CD8-positive, alpha-beta memory T cell (primary cell): ENCODE measurements around the gene TAAR1. TPM values are rescaled to one million over a fixed set of nuclear protein-coding genes. Genes with fewer than 3 reads are reported as not detected.

Experiments
- CTCF ChIA-PET: fragments of 350-600 bp; sonication (Branson Sonifier 250); formaldehyde crosslinking; loops from one replicate; lab custom pipeline; 2021; ENCODE audit warnings: antibody characterized with exemption; lab: Charles Lee
- POLR2A ChIA-PET: fragments of 350-600 bp; sonication (Branson Sonifier 250); formaldehyde crosslinking; loops from one replicate; lab custom pipeline; 2021; ENCODE audit warnings: antibody characterized with exemption; lab: Charles Lee
- DNase-seq, 5 donors: peaks; one replicate each; pipeline versions ENCODE4 v3.0.0 to v3.0.0-alpha.2; 2020 to 2022; ENCODE audit warnings: mixed read lengths in 1 of 5
- H3K27ac ChIP-seq: one replicate; pipeline ENCODE4 v1.7.0; 2013; ENCODE audit warnings: low read depth, mild to moderate bottlenecking, low read length, moderate library complexity
- H3K27me3 ChIP-seq: 2 replicates; pipeline ENCODE4 v1.7.0; 2013; ENCODE audit warnings: low read length, mild to moderate bottlenecking; ENCODE audit not compliant: insufficient read depth, poor library complexity, severe bottlenecking
- H3K36me3 ChIP-seq: 2 replicates; pipeline ENCODE4 v1.7.0; 2013; ENCODE audit warnings: mild to moderate bottlenecking, low read length, moderate library complexity; ENCODE audit not compliant: insufficient read depth
- H3K4me1 ChIP-seq: 2 replicates; pipeline ENCODE4 v1.7.0; 2013; ENCODE audit warnings: mild to moderate bottlenecking, low read length, moderate library complexity; ENCODE audit not compliant: insufficient read depth
- H3K4me3 ChIP-seq: 2 replicates; pipeline ENCODE4 v1.7.0; 2013; ENCODE audit warnings: mild to moderate bottlenecking, low read length
- H3K9me3 ChIP-seq: 2 replicates; pipeline ENCODE4 v1.7.0; 2013; ENCODE audit warnings: mild to moderate bottlenecking, low read length
- H3K27ac Mint-ChIP-seq, 8 donors: one replicate each; pipeline ENCODE4 v1.8.0; 2020 to 2021; ENCODE audit warnings: mixed read lengths in 8 of 8, mild to moderate bottlenecking in 6 of 8, inconsistent platforms in 3 of 8, moderate library complexity in 3 of 8
- H3K27me3 Mint-ChIP-seq, 2 donors: one replicate each; pipeline ENCODE4 v1.8.0; 2020 to 2021; ENCODE audit warnings: mixed read lengths in 2 of 2, mild to moderate bottlenecking in 1 of 2, moderate library complexity in 1 of 2
- H3K36me3 Mint-ChIP-seq, 3 donors: one replicate each; pipeline ENCODE4 v1.8.0; 2020 to 2021; ENCODE audit warnings: mixed read lengths in 3 of 3, inconsistent platforms in 1 of 3, mild to moderate bottlenecking in 1 of 3
- H3K4me1 Mint-ChIP-seq, 3 donors: one replicate each; pipeline ENCODE4 v1.8.0; 2020 to 2021; ENCODE audit warnings: mixed read lengths in 3 of 3, inconsistent platforms in 1 of 3, mild to moderate bottlenecking in 1 of 3
- H3K4me3 Mint-ChIP-seq, 7 donors: one replicate each; pipeline ENCODE4 v1.8.0; 2020 to 2021; ENCODE audit warnings: mixed read lengths in 7 of 7, mild to moderate bottlenecking in 6 of 7, moderate library complexity in 4 of 7, inconsistent platforms in 2 of 7
- H3K9me3 Mint-ChIP-seq, 5 donors: one replicate each; pipeline ENCODE4 v1.8.0; 2020 to 2022; ENCODE audit warnings: mixed read lengths in 5 of 5, mild to moderate bottlenecking in 3 of 5, moderate library complexity in 2 of 5, inconsistent platforms in 1 of 5
- polyA plus RNA-seq: library from polyadenylated mRNA; unstranded; fragments of 300-500 nt; fragmentation: Illumina TruSeq; gene quantifications from one replicate; pipeline ENCODE4 v1.2.3, GENCODE V29; 2021
- total RNA-seq, 2 experiments: library from RNA; stranded (reverse); gene quantifications; one replicate each; pipeline ENCODE4 v1.2.3, GENCODE V29; 2021

Gene TAAR1
- total and polyA plus RNA-seq, 3 experiments from 2014 or later, result not detected

DNA sequence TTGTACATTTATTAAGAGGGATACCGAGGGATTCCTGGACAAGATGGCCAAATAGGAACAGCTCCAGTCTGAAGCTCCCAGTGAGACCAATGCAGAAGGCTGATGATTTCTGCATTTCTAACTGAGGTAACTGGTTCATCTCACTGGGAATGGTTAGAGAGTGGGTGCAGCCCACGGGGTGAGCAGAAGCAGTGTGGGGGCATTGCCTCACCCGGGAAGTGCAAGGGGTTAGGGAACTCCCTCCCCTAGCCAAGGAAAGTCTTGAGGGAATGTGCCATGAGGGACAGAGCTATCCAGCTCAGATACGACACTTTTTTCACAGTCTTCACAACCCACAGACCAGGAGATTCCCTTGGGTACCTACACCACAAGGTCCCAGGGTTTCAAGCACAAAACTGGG, 24.2 kb downstream of the TAAR1 start:
- DNase-seq, result no peak
- ChIA-PET CTCF (no interaction called here), POLR2A (no interaction called here)
- Mint-ChIP-seq H3K36me3 (no peaks in the 10 kb centered on the region), H3K27ac (no peak overlapping the region), H3K4me1 (peaks cover 0 to 5% (median 0%) of the 10 kb centered on the region in 3 donors), H3K4me3 (no peak overlapping the region), H3K9me3 (peaks cover 0 to 8% (median 3%) of the 10 kb centered on the region in 5 donors), H3K27me3 (peaks cover 9 to 58% of the 10 kb centered on the region in 2 donors)
- Histone ChIP-seq H3K36me3 (no peaks in the 10 kb centered on the region), H3K4me3 (no peak overlapping the region), H3K4me1 (no peaks in the 10 kb centered on the region), H3K27me3 (no peaks in the 10 kb centered on the region), H3K27ac (no peak overlapping the region), H3K9me3 (no peaks in the 10 kb centered on the region)

DNA sequence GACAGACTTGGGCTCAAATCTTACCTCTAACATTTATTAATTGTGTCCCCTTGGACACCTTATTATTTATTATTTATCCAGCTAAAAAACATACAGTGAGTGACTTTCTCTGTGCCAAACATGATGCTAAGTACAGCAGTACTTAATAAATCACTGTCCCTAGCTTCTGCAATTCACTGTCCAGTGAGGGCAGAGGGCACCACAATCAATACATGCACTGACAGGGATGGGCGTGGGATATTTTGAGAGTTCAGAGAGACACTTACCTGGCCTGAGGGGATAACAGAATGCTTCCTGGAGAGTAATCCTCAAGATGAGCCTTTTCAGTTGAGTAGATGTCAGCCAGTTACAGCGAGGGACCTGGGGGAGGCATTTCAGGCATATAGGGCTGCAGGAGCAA, 25.6 kb downstream of the TAAR1 start:
- ChIA-PET POLR2A (no interaction called here), CTCF (no interaction called here)
- Mint-ChIP-seq H3K36me3 (no peaks in the 10 kb centered on the region), H3K9me3 (peaks cover 0 to 8% (median 1%) of the 10 kb centered on the region in 5 donors), H3K27ac (no peak overlapping the region), H3K27me3 (peaks cover 17 to 68% of the 10 kb centered on the region in 2 donors), H3K4me1 (no peaks in the 10 kb centered on the region), H3K4me3 (no peak overlapping the region)
- DNase-seq, result no peak
- no peaks in the 10 kb centered on the region for H3K4me1 ChIP-seq
- H3K4me3 ChIP-seq, result no peak overlapping the region
- H3K36me3 ChIP-seq, result no peaks in the 10 kb centered on the region
- no peaks in the 10 kb centered on the region for H3K9me3 ChIP-seq
- H3K27ac ChIP-seq, result no peak overlapping the region
- no peaks in the 10 kb centered on the region for H3K27me3 ChIP-seq

DNA sequence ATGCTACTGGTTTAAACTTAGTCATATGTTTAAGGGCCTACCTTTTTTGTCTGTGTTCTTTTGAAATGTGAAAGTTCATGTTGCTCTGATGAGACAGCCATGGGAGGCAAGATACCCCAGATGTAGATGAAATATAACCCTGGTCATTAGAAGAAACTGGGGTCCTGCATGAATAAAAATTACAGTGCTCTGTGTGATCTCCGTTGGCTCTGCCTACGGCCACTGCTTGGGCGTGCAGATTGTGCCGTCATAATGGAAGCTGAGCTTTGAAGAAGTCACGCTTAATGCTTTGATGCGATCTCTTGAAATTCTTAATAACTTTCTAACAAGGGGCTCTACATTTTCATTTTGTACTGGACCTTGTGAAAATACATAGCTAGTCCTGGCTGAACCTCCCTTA, 34.8 kb downstream of the TAAR1 start, which contains the start of gene TAAR2:
Gene TAAR2 (minus strand): TSS at position 101 of the 400 bp plus-strand sequence. CDS start 0 bp downstream, at position 101.
- Mint-ChIP-seq H3K4me3 (no peak within 1 kb of the TSS), H3K27ac (no peak within 1 kb of the TSS), H3K27me3 (peaks cover 17 to 49% of the 10 kb centered on the region in 2 donors), H3K36me3 (no peaks in the 10 kb centered on the region), H3K9me3 (peaks cover 0 to 4% (median 0%) of the 10 kb centered on the region in 5 donors), H3K4me1 (no peaks in the 10 kb centered on the region)
- no peak within 1 kb of the TSS for H3K4me3 ChIP-seq
- H3K36me3 ChIP-seq, result no peaks in the 10 kb centered on the region
- H3K9me3 ChIP-seq, result no peaks in the 10 kb centered on the region
- H3K27ac ChIP-seq, result no peak within 1 kb of the TSS
- ChIA-PET POLR2A (no interaction called here), CTCF (no interaction called here)
- H3K27me3 ChIP-seq, result no peaks in the 10 kb centered on the region
- DNase-seq, result no peak
- H3K4me1 ChIP-seq, result no peaks in the 10 kb centered on the region

DNA sequence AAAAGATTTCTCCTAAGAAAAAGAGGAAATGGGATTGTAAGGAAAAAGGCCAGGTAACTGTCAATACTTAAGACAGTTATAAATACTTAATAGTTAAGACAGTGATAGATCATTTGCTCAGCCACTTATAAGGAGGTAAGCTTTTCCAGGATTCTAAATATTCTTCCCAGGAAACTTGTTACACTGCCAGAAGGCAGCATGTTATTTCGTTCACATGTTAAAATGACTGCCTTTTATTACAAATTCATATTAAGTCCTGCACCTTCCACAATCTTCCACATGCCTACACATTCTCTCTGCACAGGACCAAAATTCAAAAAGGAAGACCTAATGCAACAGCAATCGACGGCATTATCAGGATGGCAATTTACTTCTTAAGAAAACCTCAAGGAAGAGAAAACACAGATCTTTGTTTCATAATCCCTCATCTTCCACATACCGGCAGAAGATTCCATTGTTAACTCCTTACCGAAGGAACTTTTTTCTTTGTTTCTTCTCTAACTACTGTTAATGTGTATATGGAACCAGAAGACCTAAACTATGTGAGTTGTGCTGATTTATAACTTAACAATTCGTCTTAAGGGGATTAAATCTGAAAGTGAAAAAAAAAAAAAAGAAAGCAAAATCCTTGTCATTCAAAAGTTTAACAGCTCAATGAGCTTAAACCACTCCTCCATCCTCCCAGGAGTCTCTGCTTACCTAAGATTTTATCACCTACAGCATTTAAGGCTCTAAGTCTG, 35.7 kb downstream of the TAAR1 start:
- Mint-ChIP-seq H3K36me3 (no peaks in the 10 kb centered on the region), H3K4me3 (no peak overlapping the region), H3K4me1 (no peaks in the 10 kb centered on the region), H3K27ac (no peak overlapping the region), H3K27me3 (peaks cover 15 to 40% of the 10 kb centered on the region in 2 donors), H3K9me3 (peaks cover 0 to 4% (median 0%) of the 10 kb centered on the region in 5 donors)
- no peak overlapping the region for H3K4me3 ChIP-seq
- no peaks in the 10 kb centered on the region for H3K4me1 ChIP-seq
- POLR2A ChIA-PET, result no interaction called here
- H3K27me3 ChIP-seq, result no peaks in the 10 kb centered on the region
- no peaks in the 10 kb centered on the region for H3K9me3 ChIP-seq
- H3K27ac ChIP-seq, result no peak overlapping the region
- no peaks in the 10 kb centered on the region for H3K36me3 ChIP-seq
- CTCF ChIA-PET, result no interaction called here
- no peak for DNase-seq

DNA sequence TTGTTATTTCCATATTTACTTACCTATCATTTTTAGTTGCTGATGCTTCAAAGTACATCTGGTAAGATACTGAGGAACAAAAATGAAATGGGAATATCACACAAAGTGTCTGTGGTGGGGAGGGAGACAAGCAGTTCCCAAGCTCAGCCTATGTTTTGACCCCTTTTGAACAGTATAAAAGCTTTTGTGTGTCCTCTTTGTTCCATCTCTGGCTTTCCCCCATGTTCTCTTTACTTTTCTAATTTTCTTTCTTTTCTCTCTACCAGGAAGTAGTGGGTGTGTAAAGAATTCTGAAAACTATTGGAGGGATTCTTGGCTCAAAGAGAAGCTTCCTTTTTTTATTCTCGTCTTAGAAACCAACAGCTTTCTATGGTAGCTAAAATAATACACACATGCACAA, 42.3 kb downstream of the TAAR1 start:
- Histone ChIP-seq H3K27me3 (no peaks in the 10 kb centered on the region), H3K36me3 (no peaks in the 10 kb centered on the region), H3K9me3 (no peaks in the 10 kb centered on the region), H3K4me1 (peaks cover 4% of the 10 kb centered on the region), H3K27ac (no peak overlapping the region), H3K4me3 (no peak overlapping the region)
- no peak overlapping the region for H3K4me3 Mint-ChIP-seq
- no peaks in the 10 kb centered on the region for H3K9me3 Mint-ChIP-seq
- H3K4me1 Mint-ChIP-seq, result peaks cover 16 to 22% (median 17%) of the 10 kb centered on the region in 3 donors
- H3K27me3 Mint-ChIP-seq, result peaks cover 3 to 8% of the 10 kb centered on the region in 2 donors
- no peak for DNase-seq
- CTCF ChIA-PET, result interaction anchor here (1.4 kb wide), 1 partner anchor 27 kb away, joined by 4 read pairs; the partner anchor contains the start of gene TAAR5
- POLR2A ChIA-PET, result no interaction called here
- H3K36me3 Mint-ChIP-seq, result no peaks in the 10 kb centered on the region
- H3K27ac Mint-ChIP-seq, result no peak overlapping the region

DNA sequence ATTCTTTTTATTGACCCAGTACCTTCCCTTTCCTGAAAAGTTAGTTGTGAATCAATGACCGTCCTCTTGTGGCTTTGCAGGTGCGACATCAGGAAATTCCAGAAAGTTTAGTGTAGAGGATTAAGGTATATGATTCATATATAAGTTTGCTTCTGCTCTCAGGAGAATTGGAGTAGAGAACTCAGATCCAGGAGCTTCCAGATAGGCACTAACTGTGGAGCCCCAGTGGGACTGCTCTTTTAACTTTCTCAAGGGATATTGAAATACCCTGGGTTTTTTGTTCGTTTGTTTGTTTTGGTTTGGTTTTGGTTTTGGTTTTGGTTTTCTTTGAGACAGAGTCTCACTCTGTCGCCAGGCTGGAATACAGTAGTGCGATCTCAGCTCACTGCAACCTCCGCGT, 44.4 kb downstream of the TAAR1 start:
- CTCF ChIA-PET, result no interaction called here
- Histone ChIP-seq H3K4me1 (peaks cover 4% of the 10 kb centered on the region), H3K27ac (no peak overlapping the region), H3K4me3 (no peak overlapping the region), H3K9me3 (no peaks in the 10 kb centered on the region), H3K36me3 (no peaks in the 10 kb centered on the region), H3K27me3 (no peaks in the 10 kb centered on the region)
- H3K27ac Mint-ChIP-seq, result peak overlapping the region in 5 of 8 donors; percentile 15 to 86 (median 35)
- POLR2A ChIA-PET, result no interaction called here
- H3K4me1 Mint-ChIP-seq, result peaks cover 16 to 22% (median 17%) of the 10 kb centered on the region in 3 donors
- H3K36me3 Mint-ChIP-seq, result no peaks in the 10 kb centered on the region
- DNase-seq, result no peak
- H3K27me3 Mint-ChIP-seq, result peaks cover 0 to 3% of the 10 kb centered on the region in 2 donors
- H3K9me3 Mint-ChIP-seq, result no peaks in the 10 kb centered on the region
- H3K4me3 Mint-ChIP-seq, result peak overlapping the region in 6 of 7 donors; percentile 69 to 79 (median 75)

DNA sequence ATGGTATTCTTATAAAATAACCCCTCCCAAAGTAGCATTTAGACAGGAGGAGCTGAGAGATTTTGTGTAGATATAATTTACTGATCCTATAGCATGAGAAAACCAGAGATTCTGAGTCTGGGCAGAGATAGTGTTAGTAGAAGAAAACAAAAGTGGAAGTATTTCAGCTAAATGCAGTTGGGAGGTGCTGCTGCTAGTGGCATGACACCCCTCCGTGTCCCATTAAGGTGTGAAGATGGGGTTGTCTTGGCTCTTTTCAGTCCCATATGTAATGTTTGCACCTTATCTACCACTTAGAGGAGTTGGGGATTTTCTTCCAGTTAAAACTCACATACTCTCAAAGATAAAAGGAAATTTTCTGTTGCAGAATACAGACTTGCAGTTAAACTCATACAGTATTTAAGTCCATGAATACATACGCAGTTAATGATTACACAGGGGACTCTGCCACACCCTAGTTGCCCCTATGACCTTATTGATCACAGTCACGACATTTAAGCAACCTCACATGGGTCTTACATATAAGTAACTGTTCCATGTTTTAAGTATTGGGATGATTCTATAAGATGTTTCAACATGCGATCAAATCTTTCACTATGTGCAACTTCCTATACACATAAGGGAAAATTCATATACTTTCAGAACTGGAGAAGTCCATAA, 46.4 kb downstream of the TAAR1 start:
- H3K27me3 Mint-ChIP-seq, result peaks cover 0 to 3% of the 10 kb centered on the region in 2 donors
- Histone ChIP-seq H3K4me3 (peak overlapping the region; percentile 13), H3K27ac (no peak overlapping the region), H3K36me3 (no peaks in the 10 kb centered on the region), H3K4me1 (peaks cover 4% of the 10 kb centered on the region), H3K9me3 (no peaks in the 10 kb centered on the region), H3K27me3 (no peaks in the 10 kb centered on the region)
- H3K4me3 Mint-ChIP-seq, result peak overlapping the region in 6 of 7 donors; percentile 10 to 39 (median 32)
- peak in 1 of 5 donors; percentile 7 for DNase-seq
- H3K4me1 Mint-ChIP-seq, result peaks cover 16 to 22% (median 17%) of the 10 kb centered on the region in 3 donors
- H3K36me3 Mint-ChIP-seq, result no peaks in the 10 kb centered on the region
- POLR2A ChIA-PET, result no interaction called here
- peak overlapping the region in 1 of 8 donors; percentile 7 for H3K27ac Mint-ChIP-seq
- no peaks in the 10 kb centered on the region for H3K9me3 Mint-ChIP-seq
- CTCF ChIA-PET, result no interaction called here

DNA sequence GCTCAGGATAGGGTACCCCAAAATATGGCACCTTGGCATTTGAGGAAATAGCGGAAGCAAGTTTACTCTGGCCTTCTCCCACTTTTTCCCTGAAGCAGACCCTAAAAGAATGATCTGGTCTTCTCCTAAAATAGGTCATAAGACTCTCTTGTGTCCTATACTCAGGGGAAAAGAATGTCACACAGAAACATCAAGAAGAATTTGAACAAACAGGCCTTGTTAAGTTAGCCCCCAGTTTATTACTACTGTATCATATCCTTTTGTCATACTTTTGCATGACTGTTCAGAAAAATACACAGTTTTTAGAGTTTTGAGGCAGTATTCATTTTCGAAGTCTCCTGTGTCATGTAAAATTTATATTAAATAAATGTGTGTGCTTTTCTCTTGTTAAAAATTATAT, 47.4 kb downstream of the TAAR1 start:
- H3K4me3 ChIP-seq, result no peak overlapping the region
- no peak overlapping the region for H3K27ac ChIP-seq
- ChIA-PET CTCF (no interaction called here), POLR2A (no interaction called here)
- Mint-ChIP-seq H3K27ac (peak overlapping the region in 1 of 8 donors; percentile 61), H3K9me3 (no peaks in the 10 kb centered on the region), H3K4me3 (no peak overlapping the region), H3K4me1 (peaks cover 16 to 22% (median 17%) of the 10 kb centered on the region in 3 donors), H3K27me3 (peaks cover 2 to 3% of the 10 kb centered on the region in 2 donors), H3K36me3 (no peaks in the 10 kb centered on the region)
- H3K36me3 ChIP-seq, result no peaks in the 10 kb centered on the region
- no peak for DNase-seq
- no peaks in the 10 kb centered on the region for H3K27me3 ChIP-seq
- peaks cover 4% of the 10 kb centered on the region for H3K4me1 ChIP-seq
- H3K9me3 ChIP-seq, result no peaks in the 10 kb centered on the region
